Measurements from ENCODE around the gene SNRPB2. TPM values are rescaled to one million over a fixed set of nuclear protein-coding genes. Genes with fewer than 3 reads are reported as not detected.

Gene SNRPB2
- total RNA-seq, result 39.8 and 48.7 TPM in 2 replicates

DNA sequence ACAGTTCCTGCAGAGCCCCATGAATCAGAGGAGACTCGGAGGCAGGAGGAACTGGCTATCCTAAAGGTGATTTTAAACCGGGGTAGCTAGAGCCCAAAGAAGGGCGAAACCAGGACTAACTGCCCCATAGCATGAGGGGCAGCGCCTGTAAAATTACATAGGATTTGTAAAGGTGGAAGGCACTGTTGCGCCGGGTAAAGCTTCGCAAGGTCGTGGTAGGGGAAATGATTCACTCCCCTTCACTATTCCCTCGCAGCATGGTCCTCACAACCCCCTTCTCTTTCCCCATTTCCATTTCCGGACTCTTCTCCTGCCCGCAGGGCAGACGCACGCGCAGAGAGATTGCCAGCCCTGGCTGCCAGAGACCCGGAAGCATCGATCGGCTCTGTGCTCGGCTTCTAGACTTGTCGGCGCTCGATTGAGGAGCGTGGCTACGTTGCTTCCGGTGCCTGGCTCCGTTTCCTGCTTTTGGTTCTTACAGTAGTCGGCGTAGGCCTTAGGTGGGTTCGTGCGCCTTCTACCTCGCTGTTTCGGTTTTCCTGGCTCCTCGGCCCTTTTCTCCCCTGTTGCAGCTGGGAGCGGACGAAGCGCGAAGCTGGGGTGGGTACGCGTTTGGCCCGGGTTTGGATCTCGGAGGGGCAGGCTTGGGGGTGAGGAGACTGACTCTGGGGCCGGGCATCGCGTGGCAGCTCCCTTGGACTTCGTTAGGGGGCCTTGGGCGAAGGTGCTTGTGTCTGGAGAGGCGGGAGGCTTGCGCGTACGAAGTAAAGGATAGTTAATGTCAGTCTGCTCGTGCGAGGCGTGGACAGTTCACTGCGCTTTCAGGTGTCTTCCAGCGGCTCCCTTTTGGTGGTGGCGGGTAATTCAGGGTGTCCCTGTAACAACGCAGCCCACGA, at the start of gene SNRPB2:
Gene SNRPB2 (plus strand): TSS at position 462 of the 896 bp plus-strand sequence. CDS start 1,677 bp downstream, outside the sequence.

GRCh38 chr20:16748308-16748900, 18.6 kb downstream of the SNRPB2 start, which contains the start of gene OTOR:
TSS of gene OTOR (plus strand) at chr20:16748358. CDS start at chr20:16748402, 44 bp downstream.

Other genes starting within 250 kb of the SNRPB2 start
- 18.0 and 18.8 TPM in 2 replicates for gene KIF16B, start 156.6 kb upstream of the SNRPB2 start, total RNA-seq
- gene OTOR, start 18.3 kb downstream of the SNRPB2 start, total RNA-seq, result not detected in 2 replicates